ENCODE measurements around the gene PCK2.

Gene PCK2

GRCh38 chr14:24117179-24117578 is 23.1 kb downstream of the PCK2 start:
- H3K4me3 ChIP-seq (ENCODE audit: low read depth, low read length): no peak overlapping the region
- no peak for DNase-seq (ENCODE audit: low read depth)

GRCh38 chr14:24119691-24120090 is 25.6 kb downstream of the PCK2 start:
- TF ChIP-seq MYC (IDR thresholded peaks at IDR 0.05; ENCODE audit: low read depth, low read length): no peak
- no peak for TF ChIP-seq MAX (IDR thresholded peaks at IDR 0.05; ENCODE audit: low read depth, low read length)
- TF ChIP-seq CTCF (IDR thresholded peaks at IDR 0.05; ENCODE audit: low read depth, low read length): no peak
- TF ChIP-seq POLR2A (IDR thresholded peaks at IDR 0.05; ENCODE audit: extremely low read depth, insufficient read length): no peak
- H3K4me3 ChIP-seq (ENCODE audit: low read depth, low read length): no peak overlapping the region
- no peak for DNase-seq (ENCODE audit: low read depth)

More at GRCh38 chr14:24117179-24117578, 23.1 kb downstream of the PCK2 start:
- no peak for TF ChIP-seq MYC (IDR thresholded peaks at IDR 0.05; ENCODE audit: low read depth, low read length)
- no peak for TF ChIP-seq MAX (IDR thresholded peaks at IDR 0.05; ENCODE audit: low read depth, low read length)
- TF ChIP-seq CTCF (IDR thresholded peaks at IDR 0.05; ENCODE audit: low read depth, low read length): no peak
- TF ChIP-seq POLR2A (IDR thresholded peaks at IDR 0.05; ENCODE audit: extremely low read depth, insufficient read length): no peak

- no peak for DNase-seq (ENCODE audit: low read depth)
Observed at GRCh38 chr14:24121210-24121609, 27.1 kb downstream of the PCK2 start.

GRCh38 chr14:24122416-24122815 is 28.3 kb downstream of the PCK2 start:
- DNase-seq (ENCODE audit: low read depth): no peak
- TF ChIP-seq POLR2A (IDR thresholded peaks at IDR 0.05; ENCODE audit: extremely low read depth, insufficient read length) (no peak), MYC (IDR thresholded peaks at IDR 0.05; ENCODE audit: low read depth, low read length) (no peak), CTCF (IDR thresholded peaks at IDR 0.05; ENCODE audit: low read depth, low read length) (no peak), MAX (IDR thresholded peaks at IDR 0.05; ENCODE audit: low read depth, low read length) (no peak)
- H3K4me3 ChIP-seq (ENCODE audit: low read depth, low read length): no peak overlapping the region

More at GRCh38 chr14:24121210-24121609, 27.1 kb downstream of the PCK2 start:
- H3K4me3 ChIP-seq (ENCODE audit: low read depth, low read length): no peak overlapping the region
- TF ChIP-seq MAX (IDR thresholded peaks at IDR 0.05; ENCODE audit: low read depth, low read length) (no peak), CTCF (IDR thresholded peaks at IDR 0.05; ENCODE audit: low read depth, low read length) (no peak), POLR2A (IDR thresholded peaks at IDR 0.05; ENCODE audit: extremely low read depth, insufficient read length) (no peak), MYC (IDR thresholded peaks at IDR 0.05; ENCODE audit: low read depth, low read length) (no peak)

- no peak for DNase-seq (ENCODE audit: low read depth)
Observed at GRCh38 chr14:24122898-24123297, 28.8 kb downstream of the PCK2 start.

More at GRCh38 chr14:24122898-24123297, 28.8 kb downstream of the PCK2 start:
- H3K4me3 ChIP-seq (ENCODE audit: low read depth, low read length): no peak overlapping the region
- TF ChIP-seq POLR2A (IDR thresholded peaks at IDR 0.05; ENCODE audit: extremely low read depth, insufficient read length) (no peak), MYC (IDR thresholded peaks at IDR 0.05; ENCODE audit: low read depth, low read length) (no peak), CTCF (IDR thresholded peaks at IDR 0.05; ENCODE audit: low read depth, low read length) (no peak)
